K562 (cell line): ENCODE measurements around the gene PHF12.

ENCODE experiments used
- KLF6 ChIP-seq: fragments of 250-450 bp; sonication (Bioruptor Pico); IDR thresholded peaks from 2 replicates; pipeline ENCODE4 v1.4.0; 2020; ENCODE audit warnings: mild to moderate bottlenecking, moderate library complexity, borderline replicate concordance
- TEAD2 ChIP-seq: fragments of 450-650 bp; IDR thresholded peaks from 2 replicates; pipeline ENCODE4 v1.6.1; 2016; ENCODE audit warnings: missing genetic modification characterization, control low read depth, missing compliant biosample characterization
- ZNF217 ChIP-seq: sonication (generic); formaldehyde crosslinking; IDR thresholded peaks from 2 replicates; pipeline ENCODE4 v1.8.0; 2022; ENCODE audit warnings: mild to moderate bottlenecking, missing genetic modification reagents
- ZNF280B ChIP-seq: fragments of 250-450 bp; sonication (Bioruptor Pico); IDR thresholded peaks from 2 replicates; pipeline ENCODE4 v1.5.1; 2021; ENCODE audit warnings: mild to moderate bottlenecking
- TF ChIP-seq, protein P1 (sequence below): sonication (generic); formaldehyde crosslinking; IDR thresholded peaks from 2 replicates; pipeline ENCODE4 v1.8.1; 2022; ENCODE audit warnings: missing genetic modification reagents
- TF ChIP-seq, protein P2 (sequence below), 2 experiments: fragments of 450-650 bp; IDR thresholded peaks; 2 replicates each; pipeline ENCODE4 v1.6.1; 2016
- TF ChIP-seq, protein P3 (sequence below), 3 experiments: IDR thresholded peaks in 2 of 3; conservative IDR thresholded peaks in 1 of 3; 2 replicates each; pipeline ENCODE4 v1.5.1; 2011 to 2012; ENCODE audit warnings: low read length in 3 of 3, mild to moderate bottlenecking in 3 of 3, control low read depth in 2 of 3, improper control_type of control experiment in 1 of 3, inconsistent platforms in 1 of 3, low read depth in 1 of 3, mixed read lengths in 1 of 3, moderate library complexity in 1 of 3; ENCODE audit not compliant: insufficient read depth in 2 of 3
- TF ChIP-seq, protein P4 (sequence below): sonication (generic); formaldehyde crosslinking; IDR thresholded peaks from 2 replicates; pipeline ENCODE4 v1.8.0; 2022; ENCODE audit warnings: mild to moderate bottlenecking, low read depth, missing genetic modification reagents

DNA sequence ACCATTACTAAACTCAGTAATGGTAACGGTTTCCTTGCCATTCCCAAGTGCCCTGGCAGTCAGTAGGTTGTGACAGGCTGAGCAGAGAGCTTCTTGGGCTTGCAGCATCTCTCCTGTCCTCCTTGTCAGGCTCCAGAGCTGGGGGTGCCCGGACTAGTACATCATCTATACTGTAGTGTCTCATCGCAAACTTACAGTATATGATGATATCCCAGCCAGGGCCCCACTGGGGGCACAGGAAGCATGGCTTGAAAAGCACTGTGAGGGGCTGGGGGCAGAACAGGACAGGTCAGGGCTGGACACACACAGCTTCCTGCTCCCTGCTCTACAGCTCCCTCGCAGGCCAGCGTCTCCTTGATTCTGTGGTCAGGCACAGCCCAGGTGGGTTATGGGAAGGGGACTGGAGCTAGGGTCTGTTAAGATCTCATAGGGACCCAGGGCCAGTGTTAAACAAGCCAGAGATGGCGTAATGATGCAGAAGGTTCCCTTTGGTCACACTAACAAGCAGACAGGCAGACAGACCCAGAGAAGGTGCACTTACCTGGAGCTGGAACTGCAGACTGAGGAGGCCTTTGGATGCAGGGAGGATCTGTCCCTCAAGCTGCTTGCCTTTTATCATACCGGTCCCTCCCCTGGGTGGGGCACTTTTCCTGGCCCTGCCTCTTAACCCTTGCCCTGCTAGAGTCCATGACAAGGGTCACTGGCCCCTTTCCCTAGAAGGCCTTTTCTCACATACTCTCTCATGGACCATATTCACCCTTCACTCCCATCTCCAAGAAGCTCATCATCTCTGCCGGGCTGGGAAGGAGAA, 89.7 kb downstream of the PHF12 start:
- TF ChIP-seq, protein P1, sequence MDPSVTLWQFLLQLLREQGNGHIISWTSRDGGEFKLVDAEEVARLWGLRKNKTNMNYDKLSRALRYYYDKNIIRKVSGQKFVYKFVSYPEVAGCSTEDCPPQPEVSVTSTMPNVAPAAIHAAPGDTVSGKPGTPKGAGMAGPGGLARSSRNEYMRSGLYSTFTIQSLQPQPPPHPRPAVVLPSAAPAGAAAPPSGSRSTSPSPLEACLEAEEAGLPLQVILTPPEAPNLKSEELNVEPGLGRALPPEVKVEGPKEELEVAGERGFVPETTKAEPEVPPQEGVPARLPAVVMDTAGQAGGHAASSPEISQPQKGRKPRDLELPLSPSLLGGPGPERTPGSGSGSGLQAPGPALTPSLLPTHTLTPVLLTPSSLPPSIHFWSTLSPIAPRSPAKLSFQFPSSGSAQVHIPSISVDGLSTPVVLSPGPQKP (CRISPR knock-in tag): no peak
- TF ChIP-seq, protein P2, sequence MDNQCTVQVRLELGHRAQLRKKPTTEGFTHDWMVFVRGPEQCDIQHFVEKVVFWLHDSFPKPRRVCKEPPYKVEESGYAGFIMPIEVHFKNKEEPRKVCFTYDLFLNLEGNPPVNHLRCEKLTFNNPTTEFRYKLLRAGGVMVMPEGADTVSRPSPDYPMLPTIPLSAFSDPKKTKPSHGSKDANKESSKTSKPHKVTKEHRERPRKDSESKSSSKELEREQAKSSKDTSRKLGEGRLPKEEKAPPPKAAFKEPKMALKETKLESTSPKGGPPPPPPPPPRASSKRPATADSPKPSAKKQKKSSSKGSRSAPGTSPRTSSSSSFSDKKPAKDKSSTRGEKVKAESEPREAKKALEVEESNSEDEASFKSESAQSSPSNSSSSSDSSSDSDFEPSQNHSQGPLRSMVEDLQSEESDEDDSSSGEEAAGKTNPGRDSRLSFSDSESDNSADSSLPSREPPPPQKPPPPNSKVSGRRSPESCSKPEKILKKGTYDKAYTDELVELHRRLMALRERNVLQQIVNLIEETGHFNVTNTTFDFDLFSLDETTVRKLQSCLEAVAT (IDR thresholded peaks at IDR 0.05): peak; percentile 35 to 89
- TF ChIP-seq, protein P3, sequence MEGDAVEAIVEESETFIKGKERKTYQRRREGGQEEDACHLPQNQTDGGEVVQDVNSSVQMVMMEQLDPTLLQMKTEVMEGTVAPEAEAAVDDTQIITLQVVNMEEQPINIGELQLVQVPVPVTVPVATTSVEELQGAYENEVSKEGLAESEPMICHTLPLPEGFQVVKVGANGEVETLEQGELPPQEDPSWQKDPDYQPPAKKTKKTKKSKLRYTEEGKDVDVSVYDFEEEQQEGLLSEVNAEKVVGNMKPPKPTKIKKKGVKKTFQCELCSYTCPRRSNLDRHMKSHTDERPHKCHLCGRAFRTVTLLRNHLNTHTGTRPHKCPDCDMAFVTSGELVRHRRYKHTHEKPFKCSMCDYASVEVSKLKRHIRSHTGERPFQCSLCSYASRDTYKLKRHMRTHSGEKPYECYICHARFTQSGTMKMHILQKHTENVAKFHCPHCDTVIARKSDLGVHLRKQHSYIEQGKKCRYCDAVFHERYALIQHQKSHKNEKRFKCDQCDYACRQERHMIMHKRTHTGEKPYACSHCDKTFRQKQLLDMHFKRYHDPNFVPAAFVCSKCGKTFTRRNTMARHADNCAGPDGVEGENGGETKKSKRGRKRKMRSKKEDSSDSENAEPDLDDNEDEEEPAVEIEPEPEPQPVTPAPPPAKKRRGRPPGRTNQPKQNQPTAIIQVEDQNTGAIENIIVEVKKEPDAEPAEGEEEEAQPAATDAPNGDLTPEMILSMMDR (IDR thresholded peaks at IDR 0.05 in 2 of 3, conservative IDR thresholded peaks at IDR 0.05 in 1 of 3; ENCODE audit: insufficient read depth in 2 of 3, low read depth in 1 of 3, low read length in 3 of 3): peak in 2 of 3 experiments; percentile 32 to 33; a peak in 3 of 6 replicates
- peak; percentile 24; the same call in 1 of the 2 replicates for TF ChIP-seq KLF6 (CRISPR knock-in tag)
- no peak for TF ChIP-seq TEAD2 (tag)
- no peak for TF ChIP-seq ZNF217
- no peak for TF ChIP-seq ZNF280B (CRISPR knock-in tag)
- TF ChIP-seq, protein P4, sequence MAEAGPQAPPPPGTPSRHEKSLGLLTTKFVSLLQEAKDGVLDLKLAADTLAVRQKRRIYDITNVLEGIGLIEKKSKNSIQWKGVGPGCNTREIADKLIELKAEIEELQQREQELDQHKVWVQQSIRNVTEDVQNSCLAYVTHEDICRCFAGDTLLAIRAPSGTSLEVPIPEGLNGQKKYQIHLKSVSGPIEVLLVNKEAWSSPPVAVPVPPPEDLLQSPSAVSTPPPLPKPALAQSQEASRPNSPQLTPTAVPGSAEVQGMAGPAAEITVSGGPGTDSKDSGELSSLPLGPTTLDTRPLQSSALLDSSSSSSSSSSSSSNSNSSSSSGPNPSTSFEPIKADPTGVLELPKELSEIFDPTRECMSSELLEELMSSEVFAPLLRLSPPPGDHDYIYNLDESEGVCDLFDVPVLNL (CRISPR knock-in tag): no peak
